WTC11 (cell line): ENCODE data around the gene MALT1. TPM values are rescaled to one million over a fixed set of nuclear protein-coding genes. Genes with fewer than 3 reads are reported as not detected.

Source experiments
- ATAC-seq: fragments of 200-7000 bp; cut with Tn5 transposase; 2 replicates; pipeline ENCODE4 v1.10.0; 2021; ENCODE audit warnings: mild to moderate bottlenecking, moderate library complexity
- CTCF ChIA-PET: fragments of 300-600 bp; sonication (Branson Sonifier 250); formaldehyde crosslinking; loops from one replicate; lab custom pipeline; 2021; ENCODE audit warnings: antibody characterized with exemption; lab: Charles Lee
- POLR2A ChIA-PET: fragments of 350-600 bp; sonication (Branson Sonifier 250); formaldehyde crosslinking; loops from one replicate; lab custom pipeline; 2021; ENCODE audit warnings: antibody characterized with exemption; lab: Charles Lee
- DNase-seq: peaks from one replicate; pipeline ENCODE4 v3.0.0; 2021; ENCODE audit warnings: low spot score
- H3K27ac Mint-ChIP-seq: 2 replicates; pipeline ENCODE4 v1.8.0; 2021; ENCODE audit warnings: mixed read lengths
- H3K27me3 Mint-ChIP-seq: 2 replicates; pipeline ENCODE4 v1.8.0; 2021; ENCODE audit warnings: low read depth, mild to moderate bottlenecking, moderate library complexity, mixed read lengths
- H3K36me3 Mint-ChIP-seq: 2 replicates; pipeline ENCODE4 v1.8.0; 2021; ENCODE audit warnings: mixed read lengths
- H3K4me1 Mint-ChIP-seq: 2 replicates; pipeline ENCODE4 v1.8.0; 2022; ENCODE audit warnings: mixed read lengths
- H3K4me3 Mint-ChIP-seq: 2 replicates; pipeline ENCODE4 v1.8.0; 2021; ENCODE audit warnings: mild to moderate bottlenecking, moderate library complexity, mixed read lengths
- H3K9me3 Mint-ChIP-seq: 2 replicates; pipeline ENCODE4 v1.8.0; 2021; ENCODE audit warnings: mixed read lengths
- AFF4 ChIP-seq: sonication (generic); formaldehyde crosslinking; IDR thresholded peaks from 2 replicates; pipeline ENCODE4 v1.8.1; 2023; ENCODE audit warnings: mild to moderate bottlenecking, missing genetic modification reagents, borderline replicate concordance
- CBFB ChIP-seq: sonication (generic); formaldehyde crosslinking; IDR thresholded peaks from 2 replicates; pipeline ENCODE4 v1.8.1; 2022; ENCODE audit warnings: mild to moderate bottlenecking, low read depth, missing genetic modification reagents
- CREB1 ChIP-seq: sonication (generic); formaldehyde crosslinking; IDR thresholded peaks from 2 replicates; pipeline ENCODE4 v1.8.0; 2023; ENCODE audit warnings: mild to moderate bottlenecking, missing genetic modification reagents
- ELF4 ChIP-seq: sonication (generic); formaldehyde crosslinking; IDR thresholded peaks from 2 replicates; pipeline ENCODE4 v1.8.1; 2022; ENCODE audit warnings: low read depth, mild to moderate bottlenecking, moderate library complexity, missing genetic modification reagents
- JAZF1 ChIP-seq: fragments of 250-450 bp; sonication (Bioruptor Pico); IDR thresholded peaks from 2 replicates; pipeline ENCODE4 v1.9.0; 2021; ENCODE audit warnings: moderate library complexity, mild to moderate bottlenecking, inconsistent platforms
- MXD4 ChIP-seq: fragments of 250-450 bp; sonication (Bioruptor Pico); IDR thresholded peaks from 2 replicates; pipeline ENCODE4 v1.8.0; 2021; ENCODE audit warnings: mild to moderate bottlenecking, moderate library complexity, borderline replicate concordance
- NFE2L1 ChIP-seq: sonication (generic); formaldehyde crosslinking; IDR thresholded peaks from 2 replicates; pipeline ENCODE4 v1.8.1; 2023; ENCODE audit warnings: missing genetic modification reagents
- PRDM15 ChIP-seq: sonication (generic); formaldehyde crosslinking; IDR thresholded peaks from 2 replicates; pipeline ENCODE4 v1.8.0; 2022; ENCODE audit warnings: missing genetic modification reagents
- SMAD4 ChIP-seq: sonication (generic); formaldehyde crosslinking; IDR thresholded peaks from 2 replicates; pipeline ENCODE4 v1.8.0; 2022; ENCODE audit warnings: mild to moderate bottlenecking, missing genetic modification reagents
- TP53 ChIP-seq: sonication (generic); formaldehyde crosslinking; IDR thresholded peaks from 2 replicates; pipeline ENCODE4 v1.8.1; 2023; ENCODE audit warnings: mild to moderate bottlenecking, missing genetic modification reagents
- USF1 ChIP-seq: sonication (generic); formaldehyde crosslinking; IDR thresholded peaks from 2 replicates; pipeline ENCODE4 v1.8.0; 2022; ENCODE audit warnings: mild to moderate bottlenecking, missing genetic modification reagents
- ZNF423 ChIP-seq: fragments of 250-450 bp; sonication (Bioruptor Pico); IDR thresholded peaks from 2 replicates; pipeline ENCODE4 v2.1.2; 2022; ENCODE audit warnings: mild to moderate bottlenecking, moderate library complexity
- total RNA-seq: library from RNA; stranded (reverse); gene quantifications from 3 replicates; pipeline ENCODE4 v1.2.3, GENCODE V29; 2021
- TF ChIP-seq, protein P1 (sequence below): sonication (generic); formaldehyde crosslinking; IDR thresholded peaks from 2 replicates; pipeline ENCODE4 v1.8.1; 2022; ENCODE audit warnings: mild to moderate bottlenecking, moderate library complexity, missing genetic modification reagents
- TF ChIP-seq, protein P2 (sequence below): sonication (generic); formaldehyde crosslinking; IDR thresholded peaks from 2 replicates; pipeline ENCODE4 v1.8.1; 2023; ENCODE audit warnings: mild to moderate bottlenecking, missing genetic modification reagents, moderate library complexity
- TF ChIP-seq, protein P3 (sequence below): sonication (generic); formaldehyde crosslinking; IDR thresholded peaks from 2 replicates; pipeline ENCODE4 v1.8.1; 2023; ENCODE audit warnings: mild to moderate bottlenecking, missing genetic modification reagents
- TF ChIP-seq, protein P4 (sequence below): sonication (generic); formaldehyde crosslinking; IDR thresholded peaks from 2 replicates; pipeline ENCODE4 v1.8.0; 2023; ENCODE audit warnings: missing genetic modification reagents

Gene MALT1
- total RNA-seq, 1 experiment from 2014 or later: 13.2 TPM

GRCh38 chr18:58625839-58626238 lies 45.4 kb upstream of the MALT1 start (continued):
- TF ChIP-seq AFF4 (CRISPR knock-in tag): no peak
- TF ChIP-seq, protein P1, sequence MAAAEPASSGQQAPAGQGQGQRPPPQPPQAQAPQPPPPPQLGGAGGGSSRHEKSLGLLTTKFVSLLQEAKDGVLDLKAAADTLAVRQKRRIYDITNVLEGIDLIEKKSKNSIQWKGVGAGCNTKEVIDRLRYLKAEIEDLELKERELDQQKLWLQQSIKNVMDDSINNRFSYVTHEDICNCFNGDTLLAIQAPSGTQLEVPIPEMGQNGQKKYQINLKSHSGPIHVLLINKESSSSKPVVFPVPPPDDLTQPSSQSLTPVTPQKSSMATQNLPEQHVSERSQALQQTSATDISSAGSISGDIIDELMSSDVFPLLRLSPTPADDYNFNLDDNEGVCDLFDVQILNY (CRISPR knock-in tag): no peak
- TF ChIP-seq JAZF1: no peak
- TF ChIP-seq, protein P2, sequence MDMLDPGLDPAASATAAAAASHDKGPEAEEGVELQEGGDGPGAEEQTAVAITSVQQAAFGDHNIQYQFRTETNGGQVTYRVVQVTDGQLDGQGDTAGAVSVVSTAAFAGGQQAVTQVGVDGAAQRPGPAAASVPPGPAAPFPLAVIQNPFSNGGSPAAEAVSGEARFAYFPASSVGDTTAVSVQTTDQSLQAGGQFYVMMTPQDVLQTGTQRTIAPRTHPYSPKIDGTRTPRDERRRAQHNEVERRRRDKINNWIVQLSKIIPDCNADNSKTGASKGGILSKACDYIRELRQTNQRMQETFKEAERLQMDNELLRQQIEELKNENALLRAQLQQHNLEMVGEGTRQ (CRISPR knock-in tag): no peak
- TF ChIP-seq CREB1: no peak

DNA sequence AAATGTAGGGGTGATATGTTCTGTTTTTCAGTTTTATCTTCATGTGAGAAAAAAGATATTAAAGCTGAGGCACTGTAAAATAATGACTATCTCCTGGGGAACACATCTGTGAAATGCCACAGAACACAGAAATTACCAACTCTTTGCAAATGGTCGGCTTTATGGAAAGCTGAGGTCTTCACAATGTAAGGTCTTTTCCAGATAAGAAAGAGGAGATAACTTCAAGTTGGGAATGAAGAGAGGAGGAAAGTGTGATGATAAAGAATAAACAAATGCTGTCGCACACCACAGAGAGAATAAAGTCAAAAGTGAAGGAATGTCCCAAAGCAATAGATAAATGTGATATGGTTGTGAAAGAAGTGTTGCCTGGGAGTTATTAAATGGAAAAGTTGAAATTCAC lies 41.2 kb upstream of the MALT1 start:
- H3K27me3 Mint-ChIP-seq: no peaks in the 10 kb centered on the region; the same call in 1 of the 2 replicates
- DNase-seq (no peak), ATAC-seq (no peak)
- no peaks in the 10 kb centered on the region for H3K9me3 Mint-ChIP-seq
- TF ChIP-seq, protein P3, sequence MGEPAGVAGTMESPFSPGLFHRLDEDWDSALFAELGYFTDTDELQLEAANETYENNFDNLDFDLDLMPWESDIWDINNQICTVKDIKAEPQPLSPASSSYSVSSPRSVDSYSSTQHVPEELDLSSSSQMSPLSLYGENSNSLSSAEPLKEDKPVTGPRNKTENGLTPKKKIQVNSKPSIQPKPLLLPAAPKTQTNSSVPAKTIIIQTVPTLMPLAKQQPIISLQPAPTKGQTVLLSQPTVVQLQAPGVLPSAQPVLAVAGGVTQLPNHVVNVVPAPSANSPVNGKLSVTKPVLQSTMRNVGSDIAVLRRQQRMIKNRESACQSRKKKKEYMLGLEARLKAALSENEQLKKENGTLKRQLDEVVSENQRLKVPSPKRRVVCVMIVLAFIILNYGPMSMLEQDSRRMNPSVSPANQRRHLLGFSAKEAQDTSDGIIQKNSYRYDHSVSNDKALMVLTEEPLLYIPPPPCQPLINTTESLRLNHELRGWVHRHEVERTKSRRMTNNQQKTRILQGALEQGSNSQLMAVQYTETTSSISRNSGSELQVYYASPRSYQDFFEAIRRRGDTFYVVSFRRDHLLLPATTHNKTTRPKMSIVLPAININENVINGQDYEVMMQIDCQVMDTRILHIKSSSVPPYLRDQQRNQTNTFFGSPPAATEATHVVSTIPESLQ (CRISPR knock-in tag): no peak
- TF ChIP-seq NFE2L1 (CRISPR knock-in tag): no peak
- TF ChIP-seq ELF4 (CRISPR knock-in tag): no peak
- no peak for TF ChIP-seq SMAD4
- no peak for TF ChIP-seq USF1 (CRISPR knock-in tag)
- TF ChIP-seq MXD4 (CRISPR knock-in tag): no peak
- TF ChIP-seq, protein P4, sequence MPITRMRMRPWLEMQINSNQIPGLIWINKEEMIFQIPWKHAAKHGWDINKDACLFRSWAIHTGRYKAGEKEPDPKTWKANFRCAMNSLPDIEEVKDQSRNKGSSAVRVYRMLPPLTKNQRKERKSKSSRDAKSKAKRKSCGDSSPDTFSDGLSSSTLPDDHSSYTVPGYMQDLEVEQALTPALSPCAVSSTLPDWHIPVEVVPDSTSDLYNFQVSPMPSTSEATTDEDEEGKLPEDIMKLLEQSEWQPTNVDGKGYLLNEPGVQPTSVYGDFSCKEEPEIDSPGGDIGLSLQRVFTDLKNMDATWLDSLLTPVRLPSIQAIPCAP (CRISPR knock-in tag): no peak
- TF ChIP-seq ZNF423 (CRISPR knock-in tag): no peak
- no peak for TF ChIP-seq CBFB (CRISPR knock-in tag)
- TF ChIP-seq TP53 (CRISPR knock-in tag): no peak
- no peak for TF ChIP-seq PRDM15 (CRISPR knock-in tag)
- ChIA-PET POLR2A (no interaction called here), CTCF (no interaction called here)
- no peaks in the 10 kb centered on the region for H3K36me3 Mint-ChIP-seq
- peaks cover 22% of the 10 kb centered on the region for H3K4me1 Mint-ChIP-seq
- H3K4me3 Mint-ChIP-seq: no peak overlapping the region
- H3K27ac Mint-ChIP-seq: no peak overlapping the region
